Karpas-422 (cell line): ENCODE measurements around the gene MEX3D. TPM values are rescaled to one million over a fixed set of nuclear protein-coding genes. Genes with fewer than 3 reads are reported as not detected.
A peak's percentile ranks its signal among the peaks of the same experiment; 100 is the strongest.

Experiments used
- DNase-seq: peaks from one replicate; pipeline ENCODE4 v3.0.0-alpha.2; 2015
- H2AFZ ChIP-seq: fragments of 200-600 bp; sonication (generic); 2 replicates; pipeline ENCODE4 v1.6.1; 2014; ENCODE audit warnings: antibody characterized with exemption, low read length, mixed read lengths
- H3K27ac ChIP-seq: fragments of 200-600 bp; sonication (generic); 2 replicates; pipeline ENCODE4 v1.5.1; 2014; ENCODE audit warnings: mild to moderate bottlenecking, low read length, moderate library complexity
- H3K27me3 ChIP-seq: fragments of 200-600 bp; sonication (generic); 2 replicates; pipeline ENCODE4 v1.6.1; 2014; ENCODE audit warnings: low read length, mixed read lengths
- H3K36me3 ChIP-seq: fragments of 200-600 bp; sonication (generic); 2 replicates; pipeline ENCODE4 v1.6.1; 2014; ENCODE audit warnings: low read length, mixed read lengths; ENCODE audit not compliant: insufficient read depth
- H3K4me1 ChIP-seq: fragments of 200-600 bp; sonication (generic); 2 replicates; pipeline ENCODE4 v1.6.1; 2014; ENCODE audit warnings: mild to moderate bottlenecking, low read length, mixed read lengths
- H3K4me2 ChIP-seq: fragments of 200-600 bp; sonication (generic); 2 replicates; pipeline ENCODE4 v1.6.1; 2014; ENCODE audit warnings: low read length, low read depth, mild to moderate bottlenecking; ENCODE audit not compliant: poor library complexity, severe bottlenecking
- H3K4me3 ChIP-seq: fragments of 200-600 bp; sonication (generic); 2 replicates; pipeline ENCODE4 v1.5.1; 2014; ENCODE audit warnings: mild to moderate bottlenecking, antibody characterized with exemption, low read length, mixed read lengths
- H3K79me2 ChIP-seq: fragments of 200-600 bp; sonication (generic); 2 replicates; pipeline ENCODE4 v1.6.1; 2014; ENCODE audit warnings: mild to moderate bottlenecking, low read length, mixed read lengths
- H3K9ac ChIP-seq: fragments of 200-600 bp; sonication (generic); 2 replicates; pipeline ENCODE4 v1.6.0; 2014; ENCODE audit warnings: low read length
- H3K9me2 ChIP-seq: fragments of 200-600 bp; sonication (generic), shearing (Covaris generic); replicated peaks from 2 replicates; pipeline ENCODE4 v1.6.0; 2014; ENCODE audit warnings: mild to moderate bottlenecking, low read length, moderate library complexity; ENCODE audit not compliant: insufficient read depth
- H3K9me3 ChIP-seq: fragments of 300-700, 200-600 bp; sonication (generic); 2 replicates; pipeline ENCODE4 v1.6.1; 2014; ENCODE audit warnings: low read length, mixed read lengths
- H4K20me1 ChIP-seq: fragments of 200-600 bp; sonication (generic); 2 replicates; pipeline ENCODE4 v1.6.1; 2014; ENCODE audit warnings: mild to moderate bottlenecking, antibody characterized with exemption, low read length, low read depth; ENCODE audit not compliant: insufficient read depth
- total RNA-seq: library from RNA; depleted of rRNA; stranded (reverse); fragments of >200 nt; shearing (Covaris generic); gene quantifications from 2 replicates; pipeline ENCODE4 v1.2.3, GENCODE V29; 2014; ENCODE audit warnings: low replicate concordance

The MEX3D gene
- total RNA-seq, 1 experiment from 2014 or later = 5.6 TPM

DNA sequence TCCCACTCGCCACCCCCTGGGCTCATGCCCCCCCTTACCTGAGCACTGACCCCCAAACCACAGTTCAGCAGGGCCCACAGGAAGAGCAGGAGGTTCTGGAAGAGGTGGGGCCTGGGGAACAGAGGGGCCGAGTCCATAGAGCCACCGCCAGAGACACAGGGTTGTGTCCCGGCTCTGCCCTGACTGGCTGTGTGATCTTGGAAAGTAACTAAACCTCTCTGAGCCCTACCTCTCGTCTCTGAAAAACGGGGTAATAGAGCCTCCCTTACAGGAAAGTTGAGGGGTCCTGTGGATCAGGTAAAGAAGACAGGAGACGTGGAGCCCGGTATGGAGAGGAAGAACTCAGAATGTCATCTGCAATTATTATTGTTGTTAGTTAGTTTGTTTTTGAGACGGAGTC lies 57.3 kb downstream of the MEX3D start:
- no peaks in the 10 kb centered on the region for H3K79me2 ChIP-seq
- H3K9me2 ChIP-seq = no peaks in the 10 kb centered on the region
- H3K9ac ChIP-seq = no peak overlapping the region
- 0 out of 2 replicates have a peak, but pooled peaks cover 2% of the 10 kb centered on the region for H3K4me1 ChIP-seq
- no peaks in the 10 kb centered on the region for H4K20me1 ChIP-seq
- H3K36me3 ChIP-seq = no peaks in the 10 kb centered on the region
- no peak overlapping the region for H3K27ac ChIP-seq
- no peaks in the 10 kb centered on the region for H3K9me3 ChIP-seq
- DNase-seq = no peak
- H3K4me3 ChIP-seq = no peak overlapping the region
- no peaks in the 10 kb centered on the region for H3K27me3 ChIP-seq
- H2AFZ ChIP-seq = no peak overlapping the region
- no peak overlapping the region for H3K4me2 ChIP-seq

DNA sequence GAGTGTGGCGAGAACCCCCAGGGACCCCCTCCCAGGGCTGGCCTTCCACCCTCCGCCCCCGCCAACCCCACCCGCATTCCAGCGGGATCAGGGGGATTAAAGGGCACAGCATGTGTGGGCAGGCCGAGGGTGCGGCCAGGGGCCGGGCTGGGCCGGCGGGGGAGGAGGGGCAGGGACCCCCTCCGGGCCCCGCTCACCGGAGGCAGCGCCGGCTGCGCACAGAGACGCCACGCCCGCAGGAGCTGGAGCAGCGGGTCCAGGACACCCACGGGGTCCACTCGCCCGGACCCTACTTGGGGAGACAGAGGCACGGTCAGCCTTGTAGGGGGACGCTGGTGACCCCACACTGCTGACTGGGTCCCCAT lies 57.7 kb downstream of the MEX3D start:
- no peak overlapping the region for H3K9ac ChIP-seq
- no peaks in the 10 kb centered on the region for H3K27me3 ChIP-seq
- no peaks in the 10 kb centered on the region for H3K9me3 ChIP-seq
- 0 out of 2 replicates have a peak, but pooled peaks cover 2% of the 10 kb centered on the region for H3K4me1 ChIP-seq
- H3K36me3 ChIP-seq = no peaks in the 10 kb centered on the region
- H3K9me2 ChIP-seq = no peaks in the 10 kb centered on the region
- H3K27ac ChIP-seq = no peak overlapping the region
- H3K4me3 ChIP-seq = no peak overlapping the region
- no peaks in the 10 kb centered on the region for H4K20me1 ChIP-seq
- no peaks in the 10 kb centered on the region for H3K79me2 ChIP-seq
- H3K4me2 ChIP-seq = no peak overlapping the region
- H2AFZ ChIP-seq = no peak overlapping the region
- no peak for DNase-seq

DNA sequence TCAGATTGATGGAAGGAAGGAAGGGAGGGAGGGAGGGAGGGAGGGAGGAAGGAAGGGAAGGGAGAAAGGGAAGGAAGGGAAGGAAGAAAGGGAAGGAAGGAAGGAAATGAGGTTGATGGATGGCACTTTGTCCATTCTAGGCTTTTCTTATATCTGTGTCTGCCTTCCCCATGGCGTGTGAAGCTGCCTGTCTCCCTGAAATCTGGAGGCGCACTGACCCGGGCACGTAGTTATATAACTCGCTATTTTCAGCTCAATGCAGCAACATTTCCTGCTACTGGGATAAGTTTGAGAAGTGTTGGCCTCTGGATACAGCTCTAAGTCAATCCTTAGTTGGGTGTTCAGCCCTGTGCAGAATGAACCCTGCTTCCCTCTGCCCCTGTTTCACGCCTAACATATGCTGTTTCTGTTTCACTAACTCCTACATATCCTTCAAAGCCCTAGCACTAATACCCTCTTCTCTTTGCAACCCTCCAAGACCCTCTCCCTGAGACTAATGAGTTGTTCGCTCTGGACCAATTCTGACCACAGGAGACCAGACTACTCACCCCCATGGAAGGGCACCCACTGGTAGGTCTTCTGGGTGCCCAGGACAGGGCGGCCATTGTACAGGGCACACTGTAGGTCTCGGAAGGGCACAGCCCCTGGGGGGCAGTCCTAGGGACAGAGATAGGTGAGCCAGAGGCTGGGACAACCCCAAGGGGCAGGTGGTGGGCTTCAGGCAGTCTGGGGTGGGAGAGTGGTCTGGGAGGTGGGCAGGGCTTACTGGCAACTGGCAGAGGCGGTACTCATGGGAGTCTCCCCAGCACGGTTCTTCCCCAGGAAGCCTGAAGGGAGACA lies 58.3 kb downstream of the MEX3D start:
- Histone ChIP-seq H3K4me3 (no peak overlapping the region), H4K20me1 (no peaks in the 10 kb centered on the region), H3K27me3 (no peaks in the 10 kb centered on the region), H2AFZ (no peak overlapping the region), H3K9me3 (no peaks in the 10 kb centered on the region), H3K9me2 (no peaks in the 10 kb centered on the region), H3K27ac (no peak overlapping the region), H3K9ac (no peak overlapping the region), H3K36me3 (no peaks in the 10 kb centered on the region), H3K4me2 (no peak overlapping the region), H3K79me2 (no peaks in the 10 kb centered on the region), H3K4me1 (0 out of 2 replicates have a peak, but pooled peaks cover 2% of the 10 kb centered on the region)
- no peak for DNase-seq

DNA sequence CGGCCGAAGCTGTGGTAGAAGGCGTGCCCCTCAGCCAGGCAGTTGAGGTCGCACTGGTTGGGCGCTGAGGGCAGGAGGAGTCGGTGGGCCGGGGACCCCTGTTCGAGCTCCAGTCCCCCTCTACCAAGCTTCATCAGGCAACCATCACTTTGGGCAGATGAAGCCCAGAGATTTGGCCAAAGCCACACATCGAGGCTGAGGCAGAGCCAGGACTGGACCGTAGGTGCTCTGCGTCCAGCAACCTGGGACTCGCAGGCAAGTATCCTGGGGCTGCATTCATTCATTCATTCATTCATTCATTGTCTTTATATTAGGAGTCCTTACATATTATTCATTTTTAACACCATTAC lies 59.6 kb downstream of the MEX3D start:
- Histone ChIP-seq H3K4me2 (no peak overlapping the region), H3K27me3 (no peaks in the 10 kb centered on the region), H3K9me2 (no peaks in the 10 kb centered on the region), H3K9ac (no peak overlapping the region), H4K20me1 (no peaks in the 10 kb centered on the region), H2AFZ (no peak overlapping the region), H3K27ac (no peak overlapping the region), H3K79me2 (no peaks in the 10 kb centered on the region), H3K4me3 (no peak overlapping the region), H3K4me1 (peaks cover 6% of the 10 kb centered on the region), H3K36me3 (no peaks in the 10 kb centered on the region), H3K9me3 (no peaks in the 10 kb centered on the region)
- DNase-seq = no peak

DNA sequence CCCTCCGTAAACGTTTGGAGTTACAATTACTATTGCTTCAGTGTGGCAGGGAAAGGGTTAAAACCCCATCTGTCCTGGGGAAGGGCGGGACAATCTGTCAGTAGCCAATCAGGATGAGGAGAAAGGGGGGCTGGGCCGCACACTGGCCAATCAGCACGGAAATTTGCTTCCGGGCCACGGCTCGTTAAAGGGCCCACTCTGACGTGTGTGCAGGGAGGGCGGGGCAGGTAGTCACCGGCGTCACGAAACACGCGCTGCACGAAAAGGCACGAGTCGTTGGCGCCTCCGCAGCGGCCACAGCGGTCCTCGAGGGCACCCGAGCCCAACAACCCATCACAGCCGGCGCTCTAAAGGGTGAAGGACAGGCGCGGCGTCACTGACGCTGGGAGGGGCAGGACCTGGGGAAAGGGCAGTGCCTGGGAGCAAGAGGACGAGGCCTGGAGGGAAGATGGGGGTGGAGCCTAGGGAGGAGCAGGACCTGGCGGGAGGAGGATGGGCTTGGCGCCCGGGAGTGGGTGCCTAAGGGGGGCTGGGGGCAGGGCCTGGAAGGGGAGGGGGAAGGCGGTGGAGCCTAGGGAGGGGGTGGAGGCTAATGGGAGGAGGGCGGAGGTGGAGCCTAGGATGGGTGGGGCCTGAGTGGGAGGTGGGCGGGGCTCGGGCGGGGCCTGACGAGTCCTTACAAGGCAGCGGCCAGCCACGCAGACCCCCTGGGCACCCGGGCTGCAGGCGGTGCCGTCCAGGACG lies 60.2 kb downstream of the MEX3D start:
- Histone ChIP-seq H3K4me3 (no peak overlapping the region), H4K20me1 (no peaks in the 10 kb centered on the region), H3K9me3 (no peaks in the 10 kb centered on the region), H3K79me2 (no peaks in the 10 kb centered on the region), H2AFZ (no peak overlapping the region), H3K36me3 (no peaks in the 10 kb centered on the region), H3K4me1 (peaks cover 9% of the 10 kb centered on the region), H3K27me3 (no peaks in the 10 kb centered on the region), H3K9me2 (no peaks in the 10 kb centered on the region), H3K4me2 (no peak overlapping the region), H3K27ac (no peak overlapping the region), H3K9ac (no peak overlapping the region)
- DNase-seq = peak; percentile 96

DNA sequence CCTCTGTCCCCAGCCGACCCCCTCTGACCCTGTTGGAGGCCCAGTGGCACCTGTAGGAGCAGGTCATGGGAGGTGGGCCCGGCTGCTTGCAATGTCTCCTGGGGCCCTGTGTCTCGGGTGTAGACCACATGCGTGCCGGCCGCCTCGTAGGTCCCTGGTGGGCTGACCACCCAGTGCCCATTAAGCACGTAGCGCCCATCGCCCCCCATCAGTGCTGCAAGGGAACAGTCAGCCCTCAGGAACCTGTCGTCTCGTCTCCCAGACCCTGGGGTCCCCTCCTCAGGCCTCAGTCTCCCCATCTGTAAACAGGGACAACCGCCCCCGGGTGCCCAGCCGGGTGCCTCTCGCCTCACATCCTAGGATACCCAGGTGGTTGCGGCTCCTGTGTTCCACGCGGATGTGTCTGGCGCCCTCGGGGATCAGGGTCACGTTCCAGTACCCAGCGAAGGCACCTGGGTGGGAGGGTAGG lies 60.9 kb downstream of the MEX3D start:
- no peak for DNase-seq
- no peak overlapping the region for H3K9ac ChIP-seq
- H3K27me3 ChIP-seq = no peaks in the 10 kb centered on the region
- H3K4me2 ChIP-seq = no peak overlapping the region
- no peak overlapping the region for H3K4me3 ChIP-seq
- H3K4me1 ChIP-seq = peaks cover 7% of the 10 kb centered on the region
- no peak overlapping the region for H2AFZ ChIP-seq
- no peaks in the 10 kb centered on the region for H3K9me2 ChIP-seq
- H3K9me3 ChIP-seq = no peaks in the 10 kb centered on the region
- no peaks in the 10 kb centered on the region for H3K36me3 ChIP-seq
- H3K79me2 ChIP-seq = no peaks in the 10 kb centered on the region
- no peaks in the 10 kb centered on the region for H4K20me1 ChIP-seq
- no peak overlapping the region for H3K27ac ChIP-seq

DNA sequence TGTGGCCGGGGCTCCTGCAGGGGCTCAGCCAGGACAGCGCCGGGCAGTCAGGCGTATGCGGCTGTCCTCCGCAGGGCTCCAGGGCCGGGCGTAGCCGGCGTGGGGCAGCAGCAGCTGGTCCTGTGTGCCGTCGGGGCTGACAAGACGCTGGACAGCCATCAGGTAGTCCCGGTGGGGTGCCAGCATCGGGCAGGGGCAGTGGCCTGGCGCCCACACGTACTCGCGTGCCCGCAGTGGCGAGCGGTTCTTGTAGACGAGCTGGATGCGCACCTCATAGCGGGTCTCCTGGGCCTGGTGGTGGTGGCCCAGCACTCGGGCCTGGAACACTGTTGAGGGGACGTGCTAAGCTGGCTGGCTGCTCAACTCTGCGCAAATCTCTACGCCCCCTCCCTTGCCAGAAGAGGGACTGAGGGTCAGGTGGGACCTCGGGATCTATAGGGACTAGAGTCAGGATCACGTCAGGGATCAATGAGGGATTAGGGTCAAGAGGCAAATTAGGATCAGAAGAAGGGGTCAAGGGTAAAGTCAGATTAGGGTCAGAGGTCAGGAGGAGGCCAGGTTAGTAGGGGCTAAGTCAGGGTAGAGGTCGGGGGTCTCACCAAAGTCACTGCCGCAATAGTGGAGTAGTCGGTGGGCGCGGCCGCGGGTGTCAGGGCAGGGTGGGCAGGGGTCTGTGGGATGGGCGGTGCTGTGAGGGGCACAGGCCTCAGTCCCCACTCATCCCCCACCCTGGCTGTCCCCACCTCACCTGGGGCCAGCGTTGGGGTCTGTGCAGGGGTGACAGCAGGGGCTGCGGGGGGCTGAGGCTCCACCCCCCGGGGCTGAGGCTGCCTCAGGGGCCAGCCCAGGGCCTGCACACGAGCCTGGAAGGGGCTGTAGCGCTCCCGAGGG lies 61.9 kb downstream of the MEX3D start:
- no peaks in the 10 kb centered on the region for H3K27me3 ChIP-seq

DNA sequence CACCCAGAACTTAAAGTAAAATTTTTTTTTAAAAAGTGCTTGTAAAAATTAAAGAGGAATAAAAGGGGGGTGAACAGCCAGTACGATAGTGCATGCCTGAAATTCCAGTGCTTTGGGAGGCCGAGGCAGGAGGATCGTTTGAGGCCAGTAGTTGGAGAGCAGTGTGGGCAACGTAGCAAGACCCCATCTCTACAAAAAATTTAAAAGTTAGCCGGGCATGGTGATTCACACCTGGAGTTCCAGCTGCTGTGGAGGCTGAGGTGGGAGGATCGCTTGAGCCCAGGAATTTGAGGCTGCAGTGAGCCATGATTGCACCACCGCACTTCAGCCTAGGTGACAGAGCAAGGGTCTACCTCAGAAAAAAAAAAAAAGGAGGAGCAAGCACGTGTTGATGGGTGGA lies 63.1 kb downstream of the MEX3D start:
- no peaks in the 10 kb centered on the region for H3K36me3 ChIP-seq
- H2AFZ ChIP-seq = no peak overlapping the region
- no peak overlapping the region for H3K4me3 ChIP-seq
- no peaks in the 10 kb centered on the region for H3K27me3 ChIP-seq
- peaks cover 7% of the 10 kb centered on the region for H3K4me1 ChIP-seq
- no peaks in the 10 kb centered on the region for H3K9me3 ChIP-seq
- H3K79me2 ChIP-seq = no peaks in the 10 kb centered on the region
- H4K20me1 ChIP-seq = no peaks in the 10 kb centered on the region
- no peak overlapping the region for H3K9ac ChIP-seq
- DNase-seq = no peak
- H3K27ac ChIP-seq = no peak overlapping the region
- no peak overlapping the region for H3K4me2 ChIP-seq
- no peaks in the 10 kb centered on the region for H3K9me2 ChIP-seq

More for the DNA sequence above, 61.9 kb downstream of the MEX3D start:
- H3K36me3 ChIP-seq = no peaks in the 10 kb centered on the region
- no peaks in the 10 kb centered on the region for H4K20me1 ChIP-seq
- H2AFZ ChIP-seq = no peak overlapping the region
- H3K9me2 ChIP-seq = no peaks in the 10 kb centered on the region
- no peak overlapping the region for H3K27ac ChIP-seq
- no peak overlapping the region for H3K4me2 ChIP-seq
- no peaks in the 10 kb centered on the region for H3K9me3 ChIP-seq
- H3K79me2 ChIP-seq = no peaks in the 10 kb centered on the region
- DNase-seq = no peak
- peaks cover 7% of the 10 kb centered on the region for H3K4me1 ChIP-seq
- no peak overlapping the region for H3K4me3 ChIP-seq
- no peak overlapping the region for H3K9ac ChIP-seq
